GM23338 (cell line): Measurements from ENCODE around the gene MYO9B. TPM values are rescaled to one million over a fixed set of nuclear protein-coding genes. Genes with fewer than 3 reads are reported as not detected.

ENCODE experiments used
- ATAC-seq: fragments of 200-7000 bp; cut with Tn5 transposase; 3 replicates; pipeline ENCODE4 v1.9.1; 2020
- DNase-seq: peaks from one replicate; pipeline ENCODE4 v3.0.0-alpha.2; 2015; ENCODE audit warnings: low spot score
- H2AFZ ChIP-seq: fragments of 200-600 bp; sonication (generic); 2 replicates; pipeline ENCODE4 v1.8.0; 2016; ENCODE audit warnings: antibody characterized with exemption, mild to moderate bottlenecking, moderate library complexity
- H3F3A ChIP-seq: fragments of 200-600 bp; sonication (generic); replicated peaks from 2 replicates; pipeline ENCODE4 v1.8.0; 2017; ENCODE audit warnings: antibody characterized with exemption, mixed run types, low read depth
- H3K27ac ChIP-seq: fragments of 200-600 bp; sonication (generic); 2 replicates; pipeline ENCODE4 v1.6.1; 2016; ENCODE audit warnings: low read depth
- H3K27me3 ChIP-seq: fragments of 200-600 bp; sonication (generic); 2 replicates; pipeline ENCODE4 v1.8.0; 2016; ENCODE audit warnings: mild to moderate bottlenecking, mixed run types, moderate library complexity; ENCODE audit not compliant: insufficient read depth
- H3K36me3 ChIP-seq: fragments of 200-600 bp; sonication (generic); 2 replicates; pipeline ENCODE4 v1.8.0; 2016; ENCODE audit warnings: mild to moderate bottlenecking; ENCODE audit not compliant: insufficient read depth
- H3K4me1 ChIP-seq: fragments of 200-600 bp; sonication (generic); 2 replicates; pipeline ENCODE4 v1.8.0; 2016; ENCODE audit warnings: mild to moderate bottlenecking, moderate library complexity; ENCODE audit not compliant: insufficient read depth
- H3K4me2 ChIP-seq: fragments of 200-600 bp; sonication (generic); 2 replicates; pipeline ENCODE4 v1.7.1; 2017; ENCODE audit warnings: mixed run types
- H3K4me3 ChIP-seq: fragments of 200-600 bp; sonication (generic); 2 replicates; pipeline ENCODE4 v1.6.1; 2016; ENCODE audit warnings: mixed run types
- H3K79me2 ChIP-seq: fragments of 200-600 bp; sonication (generic); replicated peaks from 2 replicates; pipeline ENCODE4 v1.8.0; 2017; ENCODE audit warnings: mild to moderate bottlenecking; ENCODE audit not compliant: insufficient read depth
- H3K9me2 ChIP-seq: fragments of 200-600 bp; sonication (generic); 2 replicates; pipeline ENCODE4 v1.8.0; 2017; ENCODE audit not compliant: insufficient read depth
- H4K20me1 ChIP-seq: fragments of 200-600 bp; sonication (generic); replicated peaks from 2 replicates; pipeline ENCODE4 v1.8.0; 2017; ENCODE audit warnings: mild to moderate bottlenecking; ENCODE audit not compliant: insufficient read depth
- H3K27ac Mint-ChIP-seq: 2 replicates; pipeline ENCODE4 v1.8.0; 2020; ENCODE audit warnings: inconsistent platforms, mild to moderate bottlenecking, moderate library complexity, mixed read lengths
- H3K27me3 Mint-ChIP-seq: 3 replicates; pipeline ENCODE4 v1.8.0; 2022; ENCODE audit warnings: low read depth, mild to moderate bottlenecking, moderate library complexity, mixed read lengths, inconsistent platforms; ENCODE audit not compliant: insufficient read depth, poor library complexity
- H3K36me3 Mint-ChIP-seq: 3 replicates; pipeline ENCODE4 v1.8.0; 2021; ENCODE audit warnings: low read depth, mild to moderate bottlenecking, inconsistent platforms, moderate library complexity, mixed read lengths
- H3K4me1 Mint-ChIP-seq: 3 replicates; pipeline ENCODE4 v1.8.0; 2020; ENCODE audit warnings: mild to moderate bottlenecking, inconsistent platforms, mixed read lengths
- H3K4me3 Mint-ChIP-seq: 3 replicates; pipeline ENCODE4 v1.8.0; 2021; ENCODE audit warnings: moderate library complexity, mild to moderate bottlenecking, inconsistent platforms, mixed read lengths
- H3K9me3 Mint-ChIP-seq: 3 replicates; pipeline ENCODE4 v1.8.0; 2020; ENCODE audit warnings: moderate library complexity, mild to moderate bottlenecking, inconsistent platforms, mixed read lengths
- CREB1 ChIP-seq: fragments of 250-450 bp; sonication (Bioruptor Pico); IDR thresholded peaks from 2 replicates; pipeline ENCODE4 v1.5.0; 2020; ENCODE audit warnings: low read depth, mild to moderate bottlenecking, moderate library complexity
- ETS1 ChIP-seq: IDR thresholded peaks from 2 replicates; pipeline ENCODE4 v1.6.1; 2016; ENCODE audit warnings: antibody characterized with exemption
- EZH2 ChIP-seq: fragments of 200-600 bp; sonication (generic); IDR thresholded peaks from one replicate; pipeline ENCODE4 v1.8.0; 2017; ENCODE audit warnings: antibody characterized with exemption, mild to moderate bottlenecking, low read depth; ENCODE audit not compliant: unreplicated experiment
- EZH2phosphoT487 ChIP-seq: fragments of 200-600 bp; sonication (generic); IDR thresholded peaks from one replicate; pipeline ENCODE4 v1.8.1; 2018; ENCODE audit warnings: antibody characterized with exemption; ENCODE audit not compliant: unreplicated experiment
- JUNB ChIP-seq: IDR thresholded peaks from one replicate; pipeline ENCODE4 v1.6.1; 2016; ENCODE audit warnings: antibody characterized with exemption; ENCODE audit not compliant: unreplicated experiment
- NANOG ChIP-seq: IDR thresholded peaks from 2 replicates; pipeline ENCODE4 v1.6.1; 2016; ENCODE audit warnings: antibody characterized with exemption, borderline replicate concordance
- POLR2AphosphoS5 ChIP-seq: IDR thresholded peaks from 2 replicates; pipeline ENCODE4 v1.6.1; 2016; ENCODE audit warnings: antibody characterized with exemption, low read depth
- STAT1 ChIP-seq: IDR thresholded peaks from one replicate; pipeline ENCODE4 v1.6.1; 2016; ENCODE audit warnings: antibody characterized with exemption; ENCODE audit not compliant: unreplicated experiment
- ZNF114 ChIP-seq: fragments of 250-450 bp; sonication (Bioruptor Pico); IDR thresholded peaks from 2 replicates; pipeline ENCODE4 v1.5.0; 2020; ENCODE audit warnings: mild to moderate bottlenecking, moderate library complexity
- ZNF331 ChIP-seq: fragments of 250-450 bp; sonication (Bioruptor Pico); IDR thresholded peaks from 2 replicates; pipeline ENCODE4 v1.5.0; 2020; ENCODE audit warnings: low read depth, mild to moderate bottlenecking, moderate library complexity
- ZNF462 ChIP-seq: fragments of 250-450 bp; sonication (Bioruptor Pico); IDR thresholded peaks from 2 replicates; pipeline ENCODE4 v1.5.0; 2020; ENCODE audit warnings: mild to moderate bottlenecking, moderate library complexity
- polyA plus RNA-seq: library from polyadenylated mRNA; unstranded; fragments of >200 nt; fragmentation: Nextera tagmentation; extraction: Ambion mirVana; gene quantifications from 2 replicates; pipeline ENCODE4 v1.2.1, GENCODE V29; 2016
- total RNA-seq: library from RNA; depleted of rRNA; stranded (reverse); fragments of >200 nt; shearing (Covaris generic); gene quantifications from 2 replicates; pipeline ENCODE4 v1.2.3, GENCODE V29; 2014

MYO9B gene
- total and polyA plus RNA-seq, 2 experiments from 2014 or later: 28.7 to 61.3 TPM

DNA sequence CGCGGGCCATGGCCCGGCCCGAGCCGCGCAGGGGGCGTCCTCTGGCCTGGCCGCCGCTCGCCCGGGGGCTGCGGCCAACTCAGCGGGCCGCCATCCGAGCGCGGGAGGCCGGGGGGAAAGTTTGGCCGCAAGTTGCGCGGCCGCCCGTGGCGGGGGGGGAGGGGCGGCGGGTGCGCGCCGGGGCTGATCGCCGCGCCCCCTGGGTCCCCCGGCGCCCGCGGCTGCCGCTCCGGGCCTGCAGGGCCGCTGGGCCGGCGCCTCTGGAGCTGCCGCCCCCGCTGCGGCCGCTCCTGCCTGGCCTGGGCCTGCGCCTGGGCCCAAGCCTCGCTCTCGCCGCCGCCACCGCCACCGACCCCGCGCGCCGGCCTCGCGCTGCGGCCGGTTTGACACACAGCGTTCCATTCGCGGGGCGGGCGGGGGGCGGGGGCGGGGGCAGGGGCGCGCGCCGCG lies 170.0 kb downstream of the MYO9B start, which contains the start of gene NR2F6:
Gene NR2F6 (minus strand): TSS at position 385 of the 450 bp plus-strand sequence. CDS start 699 bp downstream, outside the sequence.
- Histone ChIP-seq H3K4me1 (peaks cover 36% of the 10 kb centered on the region), H2AFZ (peak within 1 kb of the TSS; percentile 38; the same call in 1 of the 2 replicates), H3K4me3 (peak within 1 kb of the TSS; percentile 93), H3F3A (peaks cover 37% of the 10 kb centered on the region), H3K36me3 (no peaks in the 10 kb centered on the region), H3K9me2 (no peaks in the 10 kb centered on the region), H3K79me2 (peaks cover 46% of the 10 kb centered on the region), H3K4me2 (peak within 1 kb of the TSS; percentile 93), H4K20me1 (peaks cover 12% of the 10 kb centered on the region; the same call in 1 of the 2 replicates), H3K27ac (peak within 1 kb of the TSS; percentile 99), H3K27me3 (no peaks in the 10 kb centered on the region)
- no peak for DNase-seq
- Mint-ChIP-seq H3K36me3 (peaks cover 8% of the 10 kb centered on the region; the same call in 1 of the 3 replicates), H3K27ac (peak within 1 kb of the TSS; percentile 99), H3K9me3 (no peaks in the 10 kb centered on the region), H3K4me1 (peaks cover 47% of the 10 kb centered on the region), H3K4me3 (peak within 1 kb of the TSS; percentile 94), H3K27me3 (peaks cover 30% of the 10 kb centered on the region)
- TF ChIP-seq STAT1 (no peak), POLR2AphosphoS5 (peak; percentile 39; the same call in 1 of the 2 replicates)
- no peak for ATAC-seq

GRCh38 chr19:17246681-17247425 lies 171.3 kb downstream of the MYO9B start:
- peak; percentile 5 for ATAC-seq
- H3K9me2 ChIP-seq: no peaks in the 10 kb centered on the region
- peaks cover 12% of the 10 kb centered on the region; the same call in 1 of the 2 replicates for H4K20me1 ChIP-seq
- Mint-ChIP-seq H3K27ac (peak overlapping the region; percentile 78), H3K4me3 (peak overlapping the region; percentile 85), H3K27me3 (peaks cover 27% of the 10 kb centered on the region), H3K4me1 (peaks cover 35% of the 10 kb centered on the region), H3K36me3 (peaks cover 7% of the 10 kb centered on the region), H3K9me3 (no peaks in the 10 kb centered on the region)
- no peaks in the 10 kb centered on the region for H3K27me3 ChIP-seq
- peaks cover 36% of the 10 kb centered on the region for H3K4me1 ChIP-seq
- peak; percentile 59 for DNase-seq
- peak overlapping the region; percentile 78 for H3K4me2 ChIP-seq
- H3K79me2 ChIP-seq: peaks cover 33% of the 10 kb centered on the region
- H3K4me3 ChIP-seq: peak overlapping the region; percentile 75
- H3F3A ChIP-seq: peaks cover 33% of the 10 kb centered on the region
- H2AFZ ChIP-seq: peak overlapping the region; percentile 38; the same call in 1 of the 2 replicates
- H3K27ac ChIP-seq: peak overlapping the region; percentile 99
- no peaks in the 10 kb centered on the region for H3K36me3 ChIP-seq
- no peak for TF ChIP-seq ZNF462 (CRISPR knock-in tag)
- TF ChIP-seq JUNB: no peak
- no peak for TF ChIP-seq ZNF331
- TF ChIP-seq ETS1: no peak
- no peak for TF ChIP-seq EZH2
- TF ChIP-seq ZNF114 (CRISPR knock-in tag): no peak
- TF ChIP-seq CREB1 (CRISPR knock-in tag): no peak
- no peak for TF ChIP-seq NANOG
- TF ChIP-seq STAT1: no peak
- TF ChIP-seq EZH2phosphoT487: no peak
- TF ChIP-seq POLR2AphosphoS5: no peak
